GM12872 (cell line): ENCODE results near the gene ZAR1L.

Experiments
- TF ChIP-seq, protein P1 (sequence below): IDR thresholded peaks from 3 replicates; pipeline ENCODE4 v1.5.1; 2011; ENCODE audit warnings: low read depth, mild to moderate bottlenecking, low read length, moderate library complexity; ENCODE audit not compliant: insufficient read depth

The ZAR1L gene

DNA sequence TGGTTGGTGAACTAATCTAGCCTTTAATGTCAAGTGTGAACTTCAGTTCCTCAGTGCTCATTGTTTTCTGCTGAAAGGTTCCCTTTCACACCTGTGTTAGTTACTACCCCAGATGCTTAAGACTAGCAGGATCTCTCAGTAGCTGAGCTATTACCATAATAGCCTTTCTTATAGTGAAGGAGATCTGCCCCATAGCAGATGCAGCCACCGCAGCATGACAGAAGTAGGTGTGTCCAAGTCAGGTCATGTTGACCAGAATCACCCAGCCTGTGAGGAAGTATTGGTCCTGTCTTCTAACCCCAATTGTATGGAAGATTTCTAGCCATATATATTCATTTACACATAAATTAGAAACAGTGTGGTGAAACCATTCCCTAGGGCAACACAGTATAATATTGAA, 37.3 kb downstream of the ZAR1L start:
- TF ChIP-seq, protein P1, sequence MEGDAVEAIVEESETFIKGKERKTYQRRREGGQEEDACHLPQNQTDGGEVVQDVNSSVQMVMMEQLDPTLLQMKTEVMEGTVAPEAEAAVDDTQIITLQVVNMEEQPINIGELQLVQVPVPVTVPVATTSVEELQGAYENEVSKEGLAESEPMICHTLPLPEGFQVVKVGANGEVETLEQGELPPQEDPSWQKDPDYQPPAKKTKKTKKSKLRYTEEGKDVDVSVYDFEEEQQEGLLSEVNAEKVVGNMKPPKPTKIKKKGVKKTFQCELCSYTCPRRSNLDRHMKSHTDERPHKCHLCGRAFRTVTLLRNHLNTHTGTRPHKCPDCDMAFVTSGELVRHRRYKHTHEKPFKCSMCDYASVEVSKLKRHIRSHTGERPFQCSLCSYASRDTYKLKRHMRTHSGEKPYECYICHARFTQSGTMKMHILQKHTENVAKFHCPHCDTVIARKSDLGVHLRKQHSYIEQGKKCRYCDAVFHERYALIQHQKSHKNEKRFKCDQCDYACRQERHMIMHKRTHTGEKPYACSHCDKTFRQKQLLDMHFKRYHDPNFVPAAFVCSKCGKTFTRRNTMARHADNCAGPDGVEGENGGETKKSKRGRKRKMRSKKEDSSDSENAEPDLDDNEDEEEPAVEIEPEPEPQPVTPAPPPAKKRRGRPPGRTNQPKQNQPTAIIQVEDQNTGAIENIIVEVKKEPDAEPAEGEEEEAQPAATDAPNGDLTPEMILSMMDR = no peak

GRCh38 chr13:32272021-32272683, 43.0 kb downstream of the ZAR1L start:
- TF ChIP-seq, protein P1 = no peak

GRCh38 chr13:32267836-32268439, 47.2 kb downstream of the ZAR1L start:
- TF ChIP-seq, protein P1 = peak; percentile 96

GRCh38 chr13:32266130-32266529, 49.0 kb downstream of the ZAR1L start:
- TF ChIP-seq, protein P1 = no peak

DNA sequence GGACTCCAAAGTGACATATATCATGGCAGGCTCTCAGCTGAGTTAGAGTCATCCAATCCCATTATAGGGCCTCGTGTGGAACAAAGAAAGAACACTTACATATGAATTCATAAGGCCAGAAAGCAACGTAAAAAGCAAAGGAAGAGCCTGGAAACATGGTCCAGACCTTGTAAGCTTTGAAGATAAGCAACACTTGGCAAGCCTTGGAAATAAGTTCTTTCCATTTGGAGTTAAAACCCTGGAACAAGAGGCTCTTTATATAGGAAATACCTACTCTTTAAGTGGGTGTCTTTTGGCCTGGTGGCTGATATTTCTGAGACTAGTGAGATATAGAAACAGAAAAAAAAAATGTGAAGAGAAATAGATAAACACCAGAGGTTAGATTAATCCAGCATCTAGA, 49.4 kb downstream of the ZAR1L start:
- TF ChIP-seq, protein P1 = no peak

- TF ChIP-seq, protein P1 = no peak
Measured at GRCh38 chr13:32264407-32264806, 50.8 kb downstream of the ZAR1L start.

DNA sequence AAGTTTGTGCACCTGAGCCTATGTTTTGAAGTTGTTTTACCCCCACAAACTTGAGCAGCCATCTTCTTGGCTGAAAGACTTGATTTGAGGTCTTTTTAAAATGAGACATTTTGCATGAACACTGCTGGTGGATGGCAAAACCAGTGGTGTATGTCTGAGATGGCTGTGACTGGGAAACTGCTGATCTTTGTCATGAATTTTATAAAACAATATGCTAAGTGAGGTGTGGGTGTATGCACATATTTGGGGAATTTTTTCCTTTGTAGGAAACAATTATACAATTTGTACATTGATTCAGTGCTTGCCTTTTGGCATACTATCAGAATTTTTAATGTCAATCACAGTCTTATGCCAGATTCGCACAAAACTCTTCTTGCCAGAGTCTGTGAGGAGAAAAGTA, 52.5 kb downstream of the ZAR1L start:
- TF ChIP-seq, protein P1 = no peak
